GM06990 (cell line): Measurements from ENCODE around the gene TTR.
A peak's percentile ranks its signal among the peaks of the same experiment; 100 is the strongest.

Source experiments
- DNase-seq: peaks from one replicate; pipeline ENCODE4 v3.0.0-alpha.2; 2011; ENCODE audit not compliant: insufficient read length; ENCODE audit errors: extremely low read depth
- H3K27me3 ChIP-seq: replicated peaks from 2 replicates; pipeline ENCODE4 v1.6.0; 2011; ENCODE audit warnings: low read length; ENCODE audit not compliant: control insufficient read depth, insufficient read depth
- H3K36me3 ChIP-seq: 2 replicates; pipeline ENCODE4 v1.5.1; 2011; ENCODE audit warnings: low read length; ENCODE audit not compliant: control insufficient read depth, insufficient read depth
- H3K4me3 ChIP-seq: replicated peaks from 2 replicates; pipeline ENCODE4 v1.5.1; 2011; ENCODE audit warnings: low read depth, mild to moderate bottlenecking, control low read depth, low read length
- TF ChIP-seq, protein P1 (sequence below): IDR thresholded peaks from 2 replicates; pipeline ENCODE4 v1.5.1; 2011; ENCODE audit warnings: low read length, control low read depth, mild to moderate bottlenecking, inconsistent platforms; ENCODE audit not compliant: insufficient read depth, poor library complexity, severe bottlenecking

TTR gene

DNA sequence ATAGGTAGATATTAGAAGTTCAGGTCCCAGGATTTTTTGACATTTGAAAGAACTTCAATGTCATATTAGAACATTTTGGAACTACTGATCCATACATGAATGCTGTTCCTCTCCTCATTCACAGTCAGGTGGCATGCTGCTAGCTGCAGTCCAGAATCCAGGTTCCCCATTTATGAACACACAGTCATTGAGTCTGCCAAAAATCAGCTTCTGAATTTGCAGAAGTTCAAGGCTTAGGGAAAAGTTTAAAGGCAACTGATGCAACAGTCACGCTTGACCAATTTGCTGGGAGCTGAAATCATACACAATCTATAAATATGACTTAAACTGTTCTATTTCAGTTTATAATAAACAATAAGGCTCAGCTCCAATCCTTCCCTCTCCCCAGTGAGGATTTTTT, 17.3 kb upstream of the TTR start:
- no peaks in the 10 kb centered on the region for H3K27me3 ChIP-seq
- DNase-seq, result no peak
- no peaks in the 10 kb centered on the region for H3K36me3 ChIP-seq
- TF ChIP-seq, protein P1, sequence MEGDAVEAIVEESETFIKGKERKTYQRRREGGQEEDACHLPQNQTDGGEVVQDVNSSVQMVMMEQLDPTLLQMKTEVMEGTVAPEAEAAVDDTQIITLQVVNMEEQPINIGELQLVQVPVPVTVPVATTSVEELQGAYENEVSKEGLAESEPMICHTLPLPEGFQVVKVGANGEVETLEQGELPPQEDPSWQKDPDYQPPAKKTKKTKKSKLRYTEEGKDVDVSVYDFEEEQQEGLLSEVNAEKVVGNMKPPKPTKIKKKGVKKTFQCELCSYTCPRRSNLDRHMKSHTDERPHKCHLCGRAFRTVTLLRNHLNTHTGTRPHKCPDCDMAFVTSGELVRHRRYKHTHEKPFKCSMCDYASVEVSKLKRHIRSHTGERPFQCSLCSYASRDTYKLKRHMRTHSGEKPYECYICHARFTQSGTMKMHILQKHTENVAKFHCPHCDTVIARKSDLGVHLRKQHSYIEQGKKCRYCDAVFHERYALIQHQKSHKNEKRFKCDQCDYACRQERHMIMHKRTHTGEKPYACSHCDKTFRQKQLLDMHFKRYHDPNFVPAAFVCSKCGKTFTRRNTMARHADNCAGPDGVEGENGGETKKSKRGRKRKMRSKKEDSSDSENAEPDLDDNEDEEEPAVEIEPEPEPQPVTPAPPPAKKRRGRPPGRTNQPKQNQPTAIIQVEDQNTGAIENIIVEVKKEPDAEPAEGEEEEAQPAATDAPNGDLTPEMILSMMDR, result no peak
- no peak overlapping the region for H3K4me3 ChIP-seq

- TF ChIP-seq, protein P1, result no peak
- H3K27me3 ChIP-seq, result no peaks in the 10 kb centered on the region
Observed at GRCh38 chr18:31575515-31576257, 16.0 kb upstream of the TTR start.

GRCh38 chr18:31576670-31577069, 15.0 kb upstream of the TTR start:
- no peaks in the 10 kb centered on the region for H3K27me3 ChIP-seq
- TF ChIP-seq, protein P1, result no peak
- DNase-seq, result peak; percentile 18
- no peak overlapping the region for H3K4me3 ChIP-seq
- no peaks in the 10 kb centered on the region for H3K36me3 ChIP-seq

More at GRCh38 chr18:31575515-31576257, 16.0 kb upstream of the TTR start:
- no peak overlapping the region for H3K4me3 ChIP-seq
- H3K36me3 ChIP-seq, result no peaks in the 10 kb centered on the region
- no peak for DNase-seq

GRCh38 chr18:31577195-31577594, 14.5 kb upstream of the TTR start:
- Histone ChIP-seq H3K36me3 (no peaks in the 10 kb centered on the region), H3K27me3 (no peaks in the 10 kb centered on the region), H3K4me3 (no peak overlapping the region)
- TF ChIP-seq, protein P1, result no peak
- no peak for DNase-seq

DNA sequence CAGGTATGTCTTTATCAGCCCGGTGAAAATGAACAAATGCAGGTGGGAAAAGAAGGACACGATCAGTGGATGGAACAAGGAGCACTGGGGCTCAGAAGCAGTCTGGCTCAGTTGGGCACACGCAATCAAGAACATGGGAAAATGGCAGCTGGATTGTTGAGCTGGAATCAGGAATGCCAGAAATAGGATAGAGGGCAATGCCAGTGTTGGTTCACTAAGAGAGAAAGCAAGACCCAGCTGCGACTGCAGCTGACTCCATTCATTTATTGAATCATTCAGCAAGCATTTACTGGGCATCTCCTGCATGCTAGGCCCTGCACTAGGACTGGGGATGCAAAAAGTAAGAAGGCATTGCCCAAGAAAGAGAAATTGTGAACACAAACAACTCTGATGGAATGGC, 13.6 kb upstream of the TTR start:
- no peaks in the 10 kb centered on the region for H3K36me3 ChIP-seq
- H3K4me3 ChIP-seq, result no peak overlapping the region
- TF ChIP-seq, protein P1, result no peak
- DNase-seq, result no peak
- no peaks in the 10 kb centered on the region for H3K27me3 ChIP-seq
